T-helper 1 cell treated with Interleukin-12 subunit alpha and Interleukin-12 subunit beta and Interleukin-4 antibody, amounts not matched to agents 30 ng/mL and 1 ng/mL, for 36 hours (primary cell): ENCODE data around the gene GLE1. TPM values are rescaled to one million over a fixed set of nuclear protein-coding genes. Genes with fewer than 3 reads are reported as not detected.

Source experiments
- intact Hi-C: fragments of 100-400 bp; cut with micrococcal nuclease; formaldehyde crosslinking; loops from one replicate; pipeline ENCODE4 v1.15.1; 2024
- total RNA-seq: library from RNA; stranded (reverse); gene quantifications from 2 replicates; pipeline ENCODE4 v1.2.3, GENCODE V29; 2022

GLE1 gene
- total RNA-seq, 1 donor from 2014 or later = 44.2 TPM

DNA sequence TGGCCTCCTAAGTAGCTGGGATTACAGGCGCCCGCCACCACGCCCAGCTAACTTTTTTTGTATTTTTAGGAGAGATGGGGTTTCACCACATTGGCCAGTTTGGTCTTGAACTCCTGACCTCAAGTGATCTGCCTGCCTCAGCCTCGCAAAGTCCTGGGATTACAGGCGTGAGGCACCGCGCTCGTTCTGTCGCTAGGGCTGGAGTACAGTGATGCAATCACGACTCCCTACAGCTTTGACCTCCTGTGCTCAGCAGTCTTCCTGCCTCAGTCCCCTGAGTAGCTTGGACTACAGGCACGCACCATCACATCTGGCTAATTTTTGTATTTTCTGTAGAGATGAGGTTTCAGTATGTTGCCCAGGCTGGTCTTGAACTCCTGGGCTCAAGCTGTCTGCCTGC lies 82.4 kb downstream of the GLE1 start:
- intact Hi-C loops = loop anchor here (1.0 to 5.0 kb wide), 4 partner anchors 35 to 224 kb away; partner anchors contain the start of genes GLE1 and SPTAN1

DNA sequence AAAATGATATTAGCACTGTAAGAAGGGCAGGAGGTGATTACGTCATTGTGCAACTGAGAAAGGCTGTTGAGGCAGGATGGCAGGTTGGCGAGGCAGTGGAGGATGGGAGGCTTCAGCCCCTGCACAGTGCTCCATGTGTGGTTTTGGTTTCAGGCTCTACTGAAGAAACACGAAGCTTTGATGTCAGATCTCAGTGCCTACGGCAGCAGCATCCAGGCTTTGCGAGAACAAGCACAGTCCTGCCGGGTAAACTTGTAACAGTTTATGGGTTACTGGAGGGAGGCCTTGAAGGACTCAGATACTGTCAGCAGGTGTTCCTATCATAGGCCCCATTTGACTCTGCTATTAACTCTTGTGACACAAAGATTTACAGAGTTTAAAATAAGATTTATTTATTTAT lies 82.9 kb downstream of the GLE1 start:
- intact Hi-C loops = loop anchor here (1.0 to 5.0 kb wide), 4 partner anchors 35 to 225 kb away; partner anchors contain the start of genes GLE1 and SPTAN1

DNA sequence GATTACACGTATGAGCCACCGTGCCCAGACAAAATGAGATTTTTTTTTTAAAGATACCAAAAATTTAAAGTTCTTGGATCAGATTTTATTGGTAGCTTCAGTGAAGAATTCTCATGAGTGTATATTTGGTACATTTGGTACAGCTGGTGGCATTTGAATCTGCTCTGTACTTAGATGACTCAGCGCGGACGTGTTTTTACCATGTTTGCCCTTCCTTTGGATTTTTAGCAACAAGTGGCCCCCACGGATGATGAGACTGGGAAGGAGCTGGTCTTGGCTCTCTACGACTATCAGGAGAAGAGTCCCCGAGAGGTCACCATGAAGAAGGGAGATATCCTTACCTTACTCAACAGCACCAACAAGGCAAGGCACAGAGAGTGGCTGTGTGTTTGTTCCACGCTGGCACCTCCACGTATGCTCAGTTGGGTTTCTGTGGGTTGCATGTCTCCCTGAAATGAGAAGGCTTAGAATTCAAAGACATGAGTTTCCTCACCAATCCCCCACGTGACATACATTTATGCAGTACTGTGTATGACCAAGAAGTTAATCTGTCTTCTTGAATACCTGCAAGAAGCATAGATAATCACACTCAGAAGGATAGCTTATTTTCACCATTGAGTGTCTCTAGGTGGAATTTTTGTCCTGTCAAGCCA lies 84.2 kb downstream of the GLE1 start:
- intact Hi-C loops = loop anchor here (5.0 kb wide), 1 partner anchor 36 kb away; the partner anchor contains the start of gene SPTAN1

Other genes starting within 250 kb of the GLE1 start
- 53.0 and 63.9 TPM in 2 replicates for gene GOLGA2, start 228.7 kb upstream of the GLE1 start, total RNA-seq
- 9.1 and 9.7 TPM in 2 replicates for gene SWI5, start 228.4 kb upstream of the GLE1 start, total RNA-seq
- 27.9 and 29.0 TPM in 2 replicates for gene TRUB2, start 182.3 kb upstream of the GLE1 start, total RNA-seq
- gene COQ4, start 181.9 kb upstream of the GLE1 start, total RNA-seq = 42.1 and 42.4 TPM in 2 replicates
- 25.3 and 25.8 TPM in 2 replicates for gene SLC27A4, start 164.2 kb upstream of the GLE1 start, total RNA-seq
- gene URM1, start 133.3 kb upstream of the GLE1 start, total RNA-seq = 70.7 and 75.8 TPM in 2 replicates
- 0.88 and 1.7 TPM in 2 replicates for gene CERCAM, start 83.9 kb upstream of the GLE1 start, total RNA-seq
- 43.4 and 47.0 TPM in 2 replicates for gene ODF2, start 48.7 kb upstream of the GLE1 start, total RNA-seq
- gene SPTAN1, start 47.9 kb downstream of the GLE1 start, total RNA-seq = 354 and 362 TPM in 2 replicates
- gene DYNC2I2, start 152.1 kb downstream of the GLE1 start, total RNA-seq = 36.8 and 38.3 TPM in 2 replicates
- 448 and 465 TPM in 2 replicates for gene SET, start 184.5 kb downstream of the GLE1 start, total RNA-seq
- 10.7 and 11.1 TPM in 2 replicates for gene PKN3, start 197.8 kb downstream of the GLE1 start, total RNA-seq
- 68.7 and 69.9 TPM in 2 replicates for gene ZDHHC12, start 219.4 kb downstream of the GLE1 start, total RNA-seq